Activated T-helper 1 cell treated with anti-CD3 and anti-CD28 coated beads, Interleukin-12 subunit alpha, Interleukin-12 subunit beta, Interleukin-2, Interleukin-4 antibody, amounts not matched to agents 30 ng/mL and 10 ng/mL and 1 ng/mL, durations not matched to agents 14 hours and 24 hours and 36 hours (primary cell): ENCODE data around the gene TRAF3. TPM values are rescaled to one million over a fixed set of nuclear protein-coding genes. Genes with fewer than 3 reads are reported as not detected.
"Not testable (repeated sequence)": the region's sequence is repeated elsewhere in the genome, so short reads cannot be mapped to it uniquely, and the experiment has no call there.

Experiments
- DNase-seq: peaks from one replicate; pipeline ENCODE4 v3.0.0; 2021; ENCODE audit warnings: low spot score
- H3K27ac Mint-ChIP-seq: one replicate; pipeline ENCODE4 v1.8.0; 2021; ENCODE audit warnings: mild to moderate bottlenecking, mixed read lengths
- H3K27me3 Mint-ChIP-seq: one replicate; pipeline ENCODE4 v1.8.0; 2022; ENCODE audit warnings: mild to moderate bottlenecking, moderate library complexity, mixed read lengths; ENCODE audit not compliant: insufficient read depth
- H3K36me3 Mint-ChIP-seq: one replicate; pipeline ENCODE4 v1.8.0; 2021; ENCODE audit warnings: low read depth, mixed read lengths
- H3K4me1 Mint-ChIP-seq: one replicate; pipeline ENCODE4 v1.8.0; 2021; ENCODE audit warnings: low read depth, mixed read lengths
- H3K4me3 Mint-ChIP-seq: one replicate; pipeline ENCODE4 v1.8.0; 2021; ENCODE audit warnings: mild to moderate bottlenecking, moderate library complexity, mixed read lengths
- H3K9me3 Mint-ChIP-seq: one replicate; pipeline ENCODE4 v1.8.0; 2021; ENCODE audit warnings: mixed read lengths
- intact Hi-C: fragments of 100-400 bp; cut with micrococcal nuclease; formaldehyde crosslinking; loops from one replicate; pipeline ENCODE4 v1.15.1; 2024
- total RNA-seq: library from RNA; stranded (reverse); gene quantifications from 2 replicates; pipeline ENCODE4 v1.2.3, GENCODE V29; 2022

Gene TRAF3
- total RNA-seq, 1 donor from 2014 or later: 73.1 TPM

DNA sequence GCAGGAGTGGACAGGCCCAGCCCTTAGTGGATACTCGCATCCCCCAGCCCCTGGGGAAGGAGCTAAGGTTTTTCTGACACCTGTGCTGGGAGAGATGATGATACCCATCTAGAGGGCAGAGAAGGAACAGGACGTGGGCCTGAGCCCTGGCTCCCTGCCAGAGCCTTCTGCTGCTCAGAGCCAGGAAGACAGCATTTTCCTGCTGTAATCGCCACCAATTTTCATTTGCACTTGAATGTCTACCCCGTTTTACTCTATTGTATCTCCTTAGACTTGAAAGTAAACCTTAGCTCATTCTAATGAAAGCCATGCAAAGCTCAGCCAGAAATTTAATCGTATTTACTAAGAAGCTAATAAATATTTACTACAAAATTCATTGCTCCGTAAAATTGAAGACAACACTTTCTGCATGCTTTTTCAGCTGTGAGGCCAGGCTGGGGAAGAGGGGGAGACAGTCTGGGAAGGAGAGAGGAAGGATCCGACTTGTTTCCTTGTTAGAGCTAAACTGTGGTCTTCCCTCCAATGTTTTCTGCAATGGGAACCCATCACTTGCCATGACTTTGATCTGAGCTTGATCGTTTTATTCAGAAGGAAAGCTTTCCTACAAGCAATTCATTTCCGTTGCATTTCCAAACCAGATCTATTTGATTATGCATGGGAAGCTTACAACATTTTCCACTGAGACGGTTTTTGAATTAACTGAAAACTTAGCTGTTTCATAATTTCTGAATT is 17.6 kb upstream of the TRAF3 start:
- intact Hi-C loops: no loop called here
- no peak overlapping the region for H3K27ac Mint-ChIP-seq
- H3K27me3 Mint-ChIP-seq: no peaks in the 10 kb centered on the region
- DNase-seq: no peak
- no peaks in the 10 kb centered on the region for H3K36me3 Mint-ChIP-seq
- no peak overlapping the region for H3K4me3 Mint-ChIP-seq
- H3K9me3 Mint-ChIP-seq: no peaks in the 10 kb centered on the region
- no peaks in the 10 kb centered on the region for H3K4me1 Mint-ChIP-seq

DNA sequence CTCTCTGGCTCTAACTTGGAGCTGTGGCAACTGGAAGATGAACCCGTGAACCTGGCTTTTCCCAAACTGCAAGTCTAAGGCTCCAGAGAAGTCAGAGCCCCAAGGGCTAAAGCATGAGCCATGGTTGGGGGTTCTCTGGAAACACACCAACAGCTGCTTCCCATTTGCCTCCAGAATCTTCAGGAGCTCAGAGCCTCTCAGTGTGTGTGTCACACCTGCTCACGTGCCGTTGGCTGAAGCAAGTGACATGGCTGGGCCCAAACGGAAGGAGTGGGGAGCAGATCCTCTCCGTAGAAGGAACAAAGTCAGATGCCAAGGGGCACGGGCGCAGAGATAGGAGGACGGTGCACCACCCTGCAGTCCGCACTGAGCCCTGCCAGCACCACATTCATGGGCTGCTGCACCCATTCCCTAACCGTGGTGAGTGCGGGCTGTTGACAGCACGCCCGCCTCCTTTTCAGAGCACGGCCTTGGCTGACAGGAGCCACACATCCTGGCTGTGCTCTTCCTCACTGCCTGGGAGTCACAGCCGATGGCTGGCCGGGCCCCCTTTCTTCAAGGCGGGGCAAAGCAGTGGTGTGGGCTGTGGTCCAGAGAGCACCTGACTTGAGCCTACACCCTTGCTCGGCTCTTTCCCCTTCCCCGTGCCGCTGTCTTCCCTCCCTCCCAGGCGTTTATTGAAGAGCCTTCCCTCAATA is 16.6 kb upstream of the TRAF3 start:
- H3K9me3 Mint-ChIP-seq: no peaks in the 10 kb centered on the region
- no peak overlapping the region for H3K27ac Mint-ChIP-seq
- intact Hi-C loops: no loop called here
- DNase-seq: no peak
- H3K36me3 Mint-ChIP-seq: no peaks in the 10 kb centered on the region
- no peaks in the 10 kb centered on the region for H3K27me3 Mint-ChIP-seq
- H3K4me1 Mint-ChIP-seq: no peaks in the 10 kb centered on the region
- no peak overlapping the region for H3K4me3 Mint-ChIP-seq

DNA sequence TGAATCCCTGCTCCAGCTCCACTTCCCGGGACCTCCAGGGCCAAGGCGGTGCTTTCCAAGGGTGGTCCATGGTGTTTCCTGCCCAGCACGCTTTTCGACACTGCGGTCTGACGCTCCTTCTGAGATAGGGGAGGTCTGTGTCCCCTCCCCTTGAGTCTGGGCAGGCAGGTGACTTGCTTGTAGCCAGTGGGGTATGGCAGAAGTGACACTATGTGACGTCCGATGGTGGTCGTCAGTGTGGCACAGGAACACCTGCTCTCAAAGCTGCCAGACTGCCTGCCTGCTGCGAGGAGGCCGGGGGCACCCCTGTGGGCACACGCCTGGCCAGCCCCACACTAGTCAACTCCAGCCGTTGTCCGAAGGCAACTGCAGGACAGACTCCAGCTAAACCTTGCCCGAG is 16.0 kb upstream of the TRAF3 start:
- no peaks in the 10 kb centered on the region for H3K4me1 Mint-ChIP-seq
- H3K4me3 Mint-ChIP-seq: no peak overlapping the region
- no peaks in the 10 kb centered on the region for H3K9me3 Mint-ChIP-seq
- no peak for DNase-seq
- no peaks in the 10 kb centered on the region for H3K27me3 Mint-ChIP-seq
- H3K27ac Mint-ChIP-seq: no peak overlapping the region
- intact Hi-C loops: no loop called here
- no peaks in the 10 kb centered on the region for H3K36me3 Mint-ChIP-seq

DNA sequence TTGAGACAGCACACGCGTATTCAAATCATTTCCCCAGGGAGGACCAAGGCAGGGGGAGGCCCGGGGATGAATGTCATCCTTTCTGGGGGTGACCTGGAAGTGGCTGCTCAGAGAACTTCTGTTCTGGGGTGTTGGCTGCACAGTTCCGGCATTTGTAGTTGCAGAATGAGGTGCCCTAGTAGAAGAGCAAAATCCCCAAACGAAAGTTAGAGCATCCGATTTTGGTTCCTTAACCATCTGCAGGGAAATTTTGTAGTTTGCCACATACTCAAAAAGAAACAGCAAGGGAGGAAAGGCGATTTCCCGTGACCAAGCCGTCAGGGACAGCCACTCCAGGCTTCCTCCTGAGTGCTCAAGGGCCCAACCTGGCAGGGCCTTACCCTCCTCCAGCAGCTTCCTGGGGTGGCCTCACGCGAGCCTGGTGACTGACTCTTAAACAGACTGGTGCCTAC is 13.0 kb upstream of the TRAF3 start:
- Mint-ChIP-seq H3K27me3 (no peaks in the 10 kb centered on the region), H3K4me1 (peaks cover 5% of the 10 kb centered on the region), H3K27ac (no peak overlapping the region), H3K9me3 (no peaks in the 10 kb centered on the region), H3K4me3 (no peak overlapping the region), H3K36me3 (no peaks in the 10 kb centered on the region)
- no peak for DNase-seq
- intact Hi-C loops: no loop called here

GRCh38 chr14:102765770-102766169 is 11.5 kb upstream of the TRAF3 start:
- H3K4me3 Mint-ChIP-seq, H3K27ac Mint-ChIP-seq, H3K27me3 Mint-ChIP-seq, H3K4me1 Mint-ChIP-seq, H3K9me3 Mint-ChIP-seq, H3K36me3 Mint-ChIP-seq, intact Hi-C loops, DNase-seq: not testable (repeated sequence)

- H3K9me3 Mint-ChIP-seq: no peaks in the 10 kb centered on the region
- H3K27me3 Mint-ChIP-seq: no peaks in the 10 kb centered on the region
- H3K4me1 Mint-ChIP-seq: peaks cover 9% of the 10 kb centered on the region
- H3K27ac Mint-ChIP-seq: no peak overlapping the region
- DNase-seq: peak; percentile 16
- no peaks in the 10 kb centered on the region for H3K36me3 Mint-ChIP-seq
- intact Hi-C loops: no loop called here
- H3K4me3 Mint-ChIP-seq: no peak overlapping the region
Measured at GRCh38 chr14:102768223-102769048, 8.8 kb upstream of the TRAF3 start.

- intact Hi-C loops: no loop called here
- no peaks in the 10 kb centered on the region for H3K9me3 Mint-ChIP-seq
- H3K4me3 Mint-ChIP-seq: no peak overlapping the region
- no peak for DNase-seq
- no peaks in the 10 kb centered on the region for H3K36me3 Mint-ChIP-seq
- H3K4me1 Mint-ChIP-seq: peaks cover 11% of the 10 kb centered on the region
- H3K27me3 Mint-ChIP-seq: no peaks in the 10 kb centered on the region
- H3K27ac Mint-ChIP-seq: no peak overlapping the region
Measured at GRCh38 chr14:102769049-102769327, 8.3 kb upstream of the TRAF3 start.

DNA sequence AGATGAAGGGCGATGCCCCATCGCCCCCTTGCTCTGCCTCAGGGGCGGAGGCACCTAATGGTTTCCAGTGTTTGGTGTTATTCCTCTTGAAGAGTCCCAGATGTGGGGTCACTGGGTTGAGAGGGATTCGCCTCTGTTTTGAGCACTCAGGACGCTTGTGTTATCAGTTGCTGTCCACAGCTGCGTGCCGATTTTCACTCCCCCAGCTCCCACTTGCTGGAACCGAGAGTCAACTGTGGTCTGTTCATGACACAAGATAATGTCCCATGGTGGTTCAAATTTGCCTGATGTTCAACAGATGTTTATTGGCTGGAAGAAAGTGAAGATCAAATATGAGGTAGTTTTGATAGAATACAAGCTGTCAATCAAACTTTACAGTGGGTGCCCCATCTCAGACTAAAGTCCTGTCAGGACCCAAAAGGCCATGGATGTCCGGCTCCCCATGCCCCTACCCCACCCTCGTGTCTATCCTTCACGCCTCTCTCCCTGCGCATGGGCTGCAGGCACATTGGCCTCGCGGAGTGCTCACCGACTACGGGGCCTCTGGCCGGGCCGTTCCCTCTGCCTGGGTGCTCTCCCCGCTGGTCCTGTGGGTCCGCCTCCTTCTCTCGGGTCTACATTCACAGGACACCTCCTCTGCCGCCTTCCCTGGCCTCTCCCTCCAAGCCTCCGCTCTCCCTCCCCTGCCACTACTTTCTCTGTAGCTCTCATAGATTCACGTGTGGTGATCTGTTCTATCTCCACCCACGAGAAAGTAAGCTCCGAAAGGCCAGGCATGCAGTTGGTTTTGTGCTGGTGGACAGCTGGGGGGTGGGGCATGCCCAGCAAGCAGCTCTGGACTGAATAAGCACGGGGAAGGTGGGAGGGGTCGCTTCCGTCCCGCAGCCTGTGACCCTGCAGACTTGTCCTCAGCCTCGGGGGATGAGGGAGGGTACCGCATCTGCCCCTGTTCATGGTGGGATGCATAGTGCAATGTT is 6.8 kb upstream of the TRAF3 start:
- Mint-ChIP-seq H3K27ac (no peak overlapping the region), H3K27me3 (no peaks in the 10 kb centered on the region), H3K4me3 (no peak overlapping the region), H3K9me3 (no peaks in the 10 kb centered on the region), H3K4me1 (peaks cover 21% of the 10 kb centered on the region), H3K36me3 (no peaks in the 10 kb centered on the region)
- intact Hi-C loops: loop anchor here (10.0 kb wide), 1 partner anchor 246 kb away; no protein-coding TSS in a partner anchor
- no peak for DNase-seq

DNA sequence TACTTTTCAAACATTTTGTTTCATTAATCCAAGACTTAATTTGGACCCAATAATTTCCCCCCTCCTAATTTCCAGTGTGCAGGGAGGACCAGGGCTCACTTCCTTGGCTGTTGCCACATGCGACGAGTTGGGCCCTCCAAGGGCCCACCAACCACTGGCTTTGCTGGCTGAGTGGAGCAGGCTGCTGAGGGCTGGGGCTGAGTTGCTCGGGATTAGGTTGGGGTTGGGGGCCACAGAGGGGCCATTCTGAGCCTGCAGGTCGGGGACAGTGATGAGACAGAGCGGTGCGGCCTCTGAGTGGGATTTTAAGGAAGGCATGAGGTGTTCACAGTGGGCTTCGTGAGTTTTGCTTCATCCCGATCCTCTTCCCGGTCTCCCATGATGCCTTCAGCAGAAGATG is 6.1 kb upstream of the TRAF3 start:
- Mint-ChIP-seq H3K27ac (no peak overlapping the region), H3K4me3 (no peak overlapping the region), H3K9me3 (no peaks in the 10 kb centered on the region), H3K4me1 (peaks cover 28% of the 10 kb centered on the region), H3K36me3 (no peaks in the 10 kb centered on the region), H3K27me3 (no peaks in the 10 kb centered on the region)
- intact Hi-C loops: loop anchor here (10.0 kb wide), 1 partner anchor 246 kb away; no protein-coding TSS in a partner anchor
- no peak for DNase-seq

- intact Hi-C loops: loop anchor here (1.0 to 10.0 kb wide), 2 partner anchors 79 to 248 kb away; no protein-coding TSS in a partner anchor
- H3K27ac Mint-ChIP-seq: no peak overlapping the region
- no peaks in the 10 kb centered on the region for H3K27me3 Mint-ChIP-seq
- H3K9me3 Mint-ChIP-seq: no peaks in the 10 kb centered on the region
- H3K36me3 Mint-ChIP-seq: no peaks in the 10 kb centered on the region
- peaks cover 35% of the 10 kb centered on the region for H3K4me1 Mint-ChIP-seq
- DNase-seq: no peak
- H3K4me3 Mint-ChIP-seq: no peak overlapping the region
Measured at GRCh38 chr14:102772781-102773570, 4.3 kb upstream of the TRAF3 start.

- Mint-ChIP-seq H3K4me3 (peak overlapping the region; percentile 24), H3K27me3 (no peaks in the 10 kb centered on the region), H3K36me3 (peaks cover 12% of the 10 kb centered on the region), H3K4me1 (peaks cover 40% of the 10 kb centered on the region), H3K27ac (peak overlapping the region; percentile 90), H3K9me3 (no peaks in the 10 kb centered on the region)
- intact Hi-C loops: loop anchor here (1.0 to 10.0 kb wide), 4 partner anchors 33 to 250 kb away; no protein-coding TSS in a partner anchor
- DNase-seq: peak; percentile 57
Measured at GRCh38 chr14:102774391-102775153, 2.7 kb upstream of the TRAF3 start.
